AML-193 (cell line): Measurements from ENCODE around the gene ARPC5L.
"Not testable (repeated sequence)": the region's sequence is repeated elsewhere in the genome, so short reads cannot be mapped to it uniquely, and the experiment has no call there.

Experiments used
- DNase-seq, 2 experiments: peaks; one replicate each; lab custom pipeline; 2025; lab: John Stamatoyannopoulos, UW

The ARPC5L gene

DNA sequence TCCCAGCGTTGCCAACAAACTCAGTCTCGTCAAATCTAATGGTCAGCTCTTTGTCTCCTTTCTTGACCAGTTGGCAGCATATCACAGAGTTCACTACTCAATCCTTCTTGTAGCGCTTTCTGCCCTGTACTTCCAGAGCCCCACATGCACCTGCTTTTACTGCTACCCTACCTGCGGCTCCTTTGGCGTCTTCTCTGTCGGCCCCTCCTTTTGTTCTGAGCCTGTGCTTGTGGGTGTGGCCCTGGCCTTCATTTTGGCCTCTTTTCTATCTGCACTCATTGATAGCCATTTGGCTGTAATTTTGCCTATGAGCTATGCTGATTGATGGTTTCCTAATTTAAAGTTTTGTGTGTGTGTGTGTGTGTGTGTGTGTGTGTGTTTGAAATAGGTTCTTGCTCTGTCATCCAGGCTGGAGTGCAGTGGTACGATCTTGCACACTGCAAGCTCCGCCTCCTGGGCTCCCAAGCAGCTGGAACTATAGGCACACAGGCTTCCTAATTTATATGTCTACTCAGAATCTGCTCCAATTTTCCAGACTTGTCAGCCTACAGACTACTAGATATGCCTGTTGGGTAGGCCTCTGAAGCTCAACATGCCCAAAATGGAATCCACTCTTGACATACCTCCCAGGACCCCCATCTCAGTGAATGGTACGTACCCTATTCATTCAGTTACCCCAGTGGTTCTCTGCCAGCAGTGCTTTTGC lies 32.3 kb downstream of the ARPC5L start:
- no peak for DNase-seq

DNA sequence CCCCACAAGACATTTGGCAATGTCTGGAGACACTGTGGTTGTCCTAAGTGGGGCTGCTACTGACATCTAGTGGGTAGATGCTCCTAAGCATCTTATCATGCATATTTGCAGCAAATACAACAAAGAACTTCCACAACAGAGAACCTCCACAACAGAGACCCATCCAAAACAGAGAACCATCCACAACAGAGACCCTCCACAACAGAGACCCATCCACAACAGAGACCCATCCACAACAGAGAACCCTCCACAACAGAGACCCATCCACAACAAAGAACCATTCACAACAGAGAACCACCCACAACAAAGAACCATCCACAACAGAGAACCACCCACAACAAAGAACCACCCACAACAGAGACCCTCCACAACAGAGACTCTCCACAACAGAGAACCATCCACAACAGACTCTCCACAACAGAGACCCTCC lies 32.8 kb downstream of the ARPC5L start:
- peak; percentile 25 to 56 for DNase-seq

DNA sequence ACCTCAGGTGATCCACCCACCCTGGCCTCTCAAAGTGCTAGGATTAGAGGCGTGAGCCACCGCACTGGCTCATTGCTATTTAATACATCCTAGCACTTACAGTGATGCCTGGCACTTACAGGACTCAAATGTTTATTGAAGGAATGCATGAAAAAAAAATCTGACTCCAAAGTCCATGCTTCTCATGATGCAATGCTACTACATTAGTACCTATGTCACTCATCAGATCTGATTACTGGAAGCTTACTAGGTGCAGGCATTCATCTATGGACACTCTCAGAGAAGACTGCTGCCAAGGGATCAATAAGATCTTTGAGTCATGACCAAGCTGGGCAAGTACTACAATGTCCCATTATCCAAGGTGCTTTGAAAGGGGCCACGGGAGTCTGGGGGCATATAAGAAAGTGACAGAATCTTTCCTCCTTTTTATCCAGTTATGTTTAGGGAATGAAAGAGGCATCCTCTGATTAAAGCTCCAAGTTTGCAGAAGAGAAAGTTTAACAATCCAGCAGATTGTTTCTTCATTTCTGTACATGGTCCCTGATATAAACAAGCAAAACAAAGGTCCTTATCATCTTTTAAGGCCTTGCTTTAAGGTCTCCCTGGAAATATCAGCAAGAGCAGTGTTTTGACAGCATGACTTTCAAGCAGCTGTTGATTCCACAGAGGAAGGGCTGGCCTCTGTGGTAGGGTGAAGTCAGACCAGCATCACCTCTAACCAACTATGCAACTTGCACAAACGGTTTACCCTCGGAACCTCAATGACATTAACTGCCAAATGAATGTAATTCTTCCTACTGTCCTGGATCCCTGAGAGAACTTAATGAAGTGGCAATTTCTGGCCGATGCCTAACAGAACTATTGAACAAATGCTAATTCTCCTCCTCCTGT lies 35.9 kb downstream of the ARPC5L start:
- DNase-seq, result no peak

DNA sequence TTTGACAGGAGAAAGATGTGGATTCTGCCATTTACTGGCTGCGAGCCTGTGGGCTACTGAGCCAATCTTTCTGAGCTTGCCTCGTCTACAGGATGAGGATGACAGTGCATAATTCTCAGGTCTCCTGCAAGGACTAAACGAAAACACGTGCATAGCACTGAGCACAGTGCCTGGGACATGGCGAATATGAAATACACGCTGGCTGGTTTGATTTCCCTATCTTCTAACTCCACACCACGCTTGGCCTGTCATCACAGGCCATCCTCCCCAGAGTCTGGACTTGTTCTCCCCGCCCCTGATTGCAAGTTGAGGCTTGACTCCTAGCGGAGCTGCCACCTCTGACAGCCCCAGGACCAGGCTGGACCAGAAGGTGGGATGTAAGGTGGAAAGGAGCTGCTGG lies 37.9 kb downstream of the ARPC5L start:
- no peak for DNase-seq

DNA sequence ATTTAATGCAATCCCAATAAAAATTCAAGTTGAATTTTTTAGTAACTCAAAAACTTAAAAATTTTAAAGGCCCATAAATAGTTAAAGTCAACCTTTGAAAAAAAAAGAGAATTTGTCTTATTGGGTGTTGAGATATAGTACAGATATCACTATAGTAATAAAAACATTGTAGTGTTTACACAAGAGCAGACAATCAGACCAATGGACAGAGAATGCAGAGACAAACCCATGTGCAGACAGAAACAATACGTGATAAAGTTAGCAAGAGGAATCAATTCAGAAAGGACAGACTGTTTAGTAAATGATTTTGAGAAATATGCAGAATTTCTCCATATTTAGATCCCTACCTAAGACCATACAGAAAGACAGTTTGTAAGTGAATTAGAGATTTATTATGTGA lies 45.0 kb downstream of the ARPC5L start:
- DNase-seq, result no peak

DNA sequence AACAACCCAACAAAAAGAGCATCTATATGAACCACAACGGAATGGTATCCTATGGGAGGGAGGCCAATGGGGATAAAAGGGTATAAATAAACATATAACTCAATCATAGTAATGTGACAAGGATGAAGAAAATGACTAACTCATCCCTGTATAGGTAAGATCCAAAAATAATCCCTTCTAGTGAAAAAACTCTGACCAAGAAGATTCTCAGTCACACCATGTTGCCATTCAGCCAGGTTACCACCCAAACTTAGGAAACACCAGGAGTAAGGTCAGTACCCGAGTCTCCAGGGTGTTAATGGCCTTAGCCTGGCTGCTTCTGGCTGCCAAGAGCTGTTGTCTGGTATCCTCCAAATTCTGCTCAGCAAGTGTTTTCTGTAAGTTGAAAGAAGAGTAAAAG lies 46.2 kb downstream of the ARPC5L start:
- no peak for DNase-seq

DNA sequence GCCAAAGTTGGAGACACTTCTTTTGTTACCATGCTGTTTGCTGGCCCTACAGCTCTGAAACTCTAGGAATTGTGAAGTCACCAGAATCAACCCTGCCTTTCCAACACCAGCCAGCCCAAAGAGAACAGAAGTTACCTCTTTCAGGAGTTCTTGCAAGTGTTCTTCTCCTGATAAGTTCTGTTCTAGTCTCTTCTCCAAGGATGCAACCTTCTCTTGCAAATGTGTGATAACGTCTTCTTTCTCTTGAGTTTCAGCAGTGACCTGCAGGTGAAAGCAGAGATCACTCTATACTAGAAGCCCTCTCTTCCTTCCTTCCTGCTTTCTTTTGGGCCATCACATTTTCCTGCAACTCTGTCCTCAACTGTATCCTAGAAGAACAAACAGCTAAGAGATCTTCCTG lies 49.8 kb downstream of the ARPC5L start:
- no peak for DNase-seq

DNA sequence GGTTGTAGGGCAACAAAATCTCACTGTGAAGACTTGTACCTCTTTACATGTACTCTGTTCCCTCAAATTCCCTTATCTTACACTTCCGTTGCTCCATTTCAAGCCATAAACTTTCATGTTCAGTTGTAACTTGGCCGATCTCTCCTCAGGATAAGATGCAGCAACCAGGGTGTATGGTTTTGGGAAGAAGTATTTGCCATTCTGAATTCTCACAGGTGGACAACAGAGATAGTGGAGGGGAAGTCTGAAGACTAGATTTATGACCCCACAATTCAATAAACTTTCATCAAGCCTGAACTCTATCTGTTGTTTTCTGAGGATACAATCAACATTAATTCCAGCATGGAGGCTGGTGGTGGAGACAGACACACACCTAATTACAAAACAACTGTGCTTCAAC lies 51.4 kb downstream of the ARPC5L start:
- no peak for DNase-seq

DNA sequence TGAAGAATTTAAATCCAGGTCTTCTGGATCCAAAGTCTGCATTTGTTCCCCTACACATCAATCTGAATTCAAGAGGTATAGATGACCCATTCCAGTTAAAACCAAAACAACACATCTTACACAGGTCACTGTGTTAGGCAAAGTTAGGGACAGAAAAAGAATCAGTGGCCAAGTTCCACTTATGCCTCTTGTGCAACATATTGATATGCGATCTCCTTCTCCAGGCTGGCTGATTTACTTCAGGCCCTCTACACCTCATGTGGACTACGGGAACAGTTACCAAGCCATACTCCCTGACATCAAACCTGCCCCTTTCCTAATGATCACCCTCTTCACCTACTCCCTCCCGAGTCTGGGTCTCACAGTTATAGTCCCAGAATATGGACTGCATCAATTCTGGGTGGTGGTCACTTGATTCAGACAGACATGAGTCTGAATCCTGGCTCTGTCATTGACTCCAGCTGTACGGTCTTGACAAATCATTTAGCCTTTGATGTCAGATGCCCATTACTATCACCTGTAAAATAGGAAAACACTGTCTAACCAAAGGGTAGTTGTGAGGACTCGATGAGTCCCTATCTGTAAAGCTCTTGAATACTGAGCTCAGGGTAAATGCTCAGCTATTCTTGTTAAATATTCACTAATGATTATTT lies 52.9 kb downstream of the ARPC5L start:
- DNase-seq, result no peak

DNA sequence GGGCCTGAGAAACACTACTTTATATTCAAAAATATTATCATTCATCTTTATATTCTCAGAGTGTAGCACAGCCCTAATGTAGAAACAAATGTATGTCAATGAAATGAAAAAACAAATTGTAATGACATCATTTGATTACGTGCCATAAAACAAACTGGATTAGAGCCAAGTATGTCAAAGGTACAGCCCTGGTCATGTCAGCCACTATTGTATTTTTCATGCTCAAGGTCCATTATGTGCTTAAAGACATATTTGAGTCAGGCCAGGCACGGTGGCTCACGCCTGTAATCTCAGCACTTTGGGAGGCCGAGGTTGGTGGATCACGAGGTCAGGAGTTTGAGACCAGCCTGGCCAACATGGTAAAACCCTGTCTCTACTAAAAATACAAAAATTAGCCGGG lies 58.5 kb downstream of the ARPC5L start:
- not testable (repeated sequence) for DNase-seq
